Stimulated activated CD4-positive, alpha-beta T cell treated with anti-CD3 and anti-CD28 coated beads, Interleukin-4, amount 100 ng/mL, for 4 hours (primary cell): ENCODE measurements around the gene CLCN7.
"Not testable (repeated sequence)": the region's sequence is repeated elsewhere in the genome, so short reads cannot be mapped to it uniquely, and the experiment has no call there.

Source experiments
- DNase-seq, 2 experiments: peaks; one replicate each; pipeline ENCODE4 v3.0.0-alpha.2; 2020

CLCN7 gene

GRCh38 chr16:1443980-1444729, 30.7 kb downstream of the CLCN7 start, which contains the start of gene CCDC154:
Gene CCDC154, minus strand, starts transcription at chr16:1444556. Its CDS starts 234 bp downstream, at chr16:1444322.
- DNase-seq: no peak

DNA sequence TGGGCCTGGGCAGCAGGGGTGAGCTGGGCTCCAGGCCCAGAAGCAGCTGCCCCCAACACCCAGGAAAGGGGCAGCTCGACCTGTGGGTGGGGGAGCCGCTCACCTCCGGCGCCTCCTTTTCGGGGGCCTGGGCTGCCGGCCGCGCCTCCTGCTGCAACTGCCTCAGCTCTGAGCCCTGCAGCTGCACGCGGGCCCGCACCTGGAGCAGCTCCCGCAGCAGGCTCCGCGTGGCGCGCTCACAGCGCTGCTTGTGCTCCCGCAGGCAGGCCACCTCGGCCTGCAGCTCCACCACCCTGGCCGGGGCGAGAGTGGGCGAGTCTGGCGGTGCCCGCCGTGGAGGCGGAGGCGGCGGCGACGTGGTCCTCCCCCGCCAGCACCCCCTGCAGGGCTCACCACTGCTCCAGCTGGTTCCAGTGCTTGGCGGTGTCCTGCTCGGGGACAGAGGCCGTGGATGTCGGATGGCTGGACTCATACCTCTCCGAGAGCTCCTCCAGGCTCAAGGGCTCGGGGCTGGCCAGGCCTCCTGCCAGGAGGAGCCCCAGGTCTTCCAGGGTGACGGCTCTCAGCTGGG, 31.3 kb downstream of the CLCN7 start:
- DNase-seq: no peak

GRCh38 chr16:1442697-1443096, 32.1 kb downstream of the CLCN7 start:
- DNase-seq: no peak

GRCh38 chr16:1441391-1441829, 33.4 kb downstream of the CLCN7 start:
- no peak for DNase-seq

DNA sequence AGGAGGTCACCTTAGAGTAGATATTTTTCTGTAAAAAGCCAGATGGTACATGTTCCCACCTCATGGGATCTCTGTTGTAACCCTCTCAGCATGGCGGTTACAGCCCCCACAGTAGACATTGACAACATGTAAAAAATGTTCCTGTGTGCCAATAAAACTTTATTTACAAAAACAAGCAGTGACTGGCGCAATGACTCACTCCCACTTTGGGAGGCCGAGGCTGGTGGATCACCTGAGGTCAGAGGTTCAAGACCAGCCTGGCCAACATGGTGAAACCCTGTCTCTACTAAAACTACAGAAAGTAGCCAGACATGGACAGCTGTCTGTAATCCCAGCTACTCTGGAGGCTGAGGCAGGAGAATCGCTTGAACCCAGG, 35.1 kb downstream of the CLCN7 start:
- DNase-seq: not testable (repeated sequence)

DNA sequence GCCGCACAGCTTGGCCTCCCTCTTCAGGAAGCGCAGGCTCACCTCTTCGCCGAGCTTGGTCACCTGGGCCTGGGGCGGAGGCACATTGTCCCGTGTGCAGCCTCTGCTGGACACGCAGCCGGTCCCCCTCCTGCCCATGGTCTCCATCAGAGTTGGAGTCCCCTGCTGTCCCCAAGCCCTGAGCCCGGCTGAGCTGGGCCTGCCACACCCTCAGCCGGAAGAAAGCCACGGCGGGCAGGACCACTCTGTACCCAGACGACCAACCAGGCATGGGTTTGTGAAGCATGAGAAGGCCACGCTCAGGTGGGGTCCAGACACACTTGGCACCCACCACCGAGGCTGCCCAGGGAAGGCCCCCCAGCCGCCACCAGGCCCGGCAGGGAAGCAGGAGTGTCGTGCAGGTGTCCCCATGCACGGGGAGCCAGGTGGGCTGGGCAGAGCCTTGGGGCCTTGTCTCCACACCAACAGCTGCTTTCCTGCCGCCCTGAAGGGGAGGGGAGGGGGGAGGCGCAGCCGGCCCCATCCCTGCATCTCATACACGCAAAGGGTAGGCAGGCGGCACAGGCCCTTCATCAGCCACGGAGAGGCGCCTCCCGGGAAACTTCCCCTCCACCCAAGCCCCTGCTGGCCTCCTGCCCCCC, 35.6 kb downstream of the CLCN7 start:
- DNase-seq: no peak

GRCh38 chr16:1438229-1439057, 36.4 kb downstream of the CLCN7 start:
- no peak for DNase-seq

DNA sequence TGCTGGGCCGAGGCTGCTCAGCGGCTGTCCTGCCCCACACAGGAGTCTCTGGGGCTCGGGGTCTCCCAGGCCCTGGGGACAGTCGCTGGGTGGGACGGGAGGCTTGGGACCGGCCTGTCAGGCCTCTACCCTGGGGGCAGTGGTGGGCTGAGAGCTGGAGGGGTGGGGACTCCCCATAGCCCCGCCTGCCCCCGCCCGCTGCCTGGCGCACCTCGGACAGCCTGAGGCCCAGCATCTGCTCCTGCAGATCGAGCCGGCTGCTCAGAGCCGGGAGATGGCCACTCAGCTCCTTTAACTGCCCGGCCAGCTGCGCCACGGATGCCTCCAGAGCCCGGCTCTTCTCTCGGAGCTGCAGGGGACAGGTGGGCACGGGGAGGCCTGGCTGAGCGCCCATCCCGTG, 37.2 kb downstream of the CLCN7 start:
- no peak for DNase-seq

DNA sequence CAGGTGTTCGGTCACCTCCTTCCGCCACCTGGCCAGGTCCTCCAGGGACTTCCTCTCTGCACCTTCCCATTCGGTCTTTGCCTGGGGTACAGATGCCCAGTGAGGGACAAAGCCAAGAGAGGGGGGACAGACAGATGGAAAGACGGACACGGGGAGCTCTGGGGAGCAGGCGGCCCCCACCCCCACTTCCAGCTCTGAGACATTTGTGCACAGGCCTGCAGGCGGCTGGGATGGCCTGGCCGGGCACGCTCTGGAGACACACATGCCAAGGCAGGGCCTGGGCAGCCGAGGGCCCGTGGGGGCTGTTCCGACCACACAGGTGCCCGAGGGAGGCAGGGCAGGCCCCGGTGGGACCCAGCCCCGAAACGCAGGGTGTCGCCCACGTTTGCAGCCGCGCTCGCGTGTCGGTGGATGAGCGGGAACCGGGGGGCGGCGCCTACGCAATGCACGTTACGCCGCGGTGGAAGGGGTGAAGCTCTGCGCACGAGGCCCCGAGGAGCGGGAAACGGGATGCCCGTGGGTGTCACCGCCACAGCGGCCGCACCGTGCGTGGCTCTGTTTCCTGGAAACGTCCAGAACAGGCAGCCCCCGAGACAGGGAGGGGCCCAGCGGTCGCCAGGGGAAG, 38.0 kb downstream of the CLCN7 start:
- DNase-seq: no peak

DNA sequence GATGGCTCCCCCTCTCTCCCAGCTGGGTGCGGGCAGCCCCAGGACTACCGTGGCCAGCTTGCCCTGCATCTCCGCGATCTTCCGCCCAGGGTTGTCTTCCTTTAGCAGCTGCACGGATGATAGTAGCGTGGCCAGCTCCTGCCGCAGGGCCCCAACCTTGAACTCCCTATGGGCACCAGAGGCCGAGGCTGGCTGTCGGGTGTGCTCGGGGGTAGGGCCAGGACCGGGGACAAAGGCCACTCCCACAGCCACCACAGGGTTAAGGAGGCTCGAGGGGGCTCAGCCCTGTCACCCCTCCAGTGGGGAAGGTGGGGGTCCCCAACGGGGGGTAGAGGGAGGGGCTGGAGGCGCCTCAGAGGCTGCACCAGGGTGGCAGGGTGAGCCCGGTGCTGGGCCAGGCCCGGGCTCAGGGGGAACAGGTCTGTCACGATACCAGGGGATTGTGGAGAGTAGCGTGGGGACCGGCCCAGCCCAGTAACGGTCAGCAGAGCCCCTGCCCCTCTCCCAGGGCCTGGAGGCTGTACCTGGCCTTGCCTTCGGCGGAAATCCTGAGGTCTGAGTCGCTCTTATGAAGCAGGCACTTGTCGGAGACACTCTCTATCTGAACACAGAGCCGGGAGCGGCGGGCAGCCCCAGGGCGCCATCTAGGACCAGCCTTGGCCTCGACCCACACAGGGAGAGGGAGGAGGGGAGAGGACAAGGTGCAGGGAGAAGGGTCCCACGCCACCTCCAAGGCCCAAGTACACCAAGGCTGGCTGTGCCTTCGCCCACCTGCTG, 38.7 kb downstream of the CLCN7 start:
- DNase-seq: no peak

DNA sequence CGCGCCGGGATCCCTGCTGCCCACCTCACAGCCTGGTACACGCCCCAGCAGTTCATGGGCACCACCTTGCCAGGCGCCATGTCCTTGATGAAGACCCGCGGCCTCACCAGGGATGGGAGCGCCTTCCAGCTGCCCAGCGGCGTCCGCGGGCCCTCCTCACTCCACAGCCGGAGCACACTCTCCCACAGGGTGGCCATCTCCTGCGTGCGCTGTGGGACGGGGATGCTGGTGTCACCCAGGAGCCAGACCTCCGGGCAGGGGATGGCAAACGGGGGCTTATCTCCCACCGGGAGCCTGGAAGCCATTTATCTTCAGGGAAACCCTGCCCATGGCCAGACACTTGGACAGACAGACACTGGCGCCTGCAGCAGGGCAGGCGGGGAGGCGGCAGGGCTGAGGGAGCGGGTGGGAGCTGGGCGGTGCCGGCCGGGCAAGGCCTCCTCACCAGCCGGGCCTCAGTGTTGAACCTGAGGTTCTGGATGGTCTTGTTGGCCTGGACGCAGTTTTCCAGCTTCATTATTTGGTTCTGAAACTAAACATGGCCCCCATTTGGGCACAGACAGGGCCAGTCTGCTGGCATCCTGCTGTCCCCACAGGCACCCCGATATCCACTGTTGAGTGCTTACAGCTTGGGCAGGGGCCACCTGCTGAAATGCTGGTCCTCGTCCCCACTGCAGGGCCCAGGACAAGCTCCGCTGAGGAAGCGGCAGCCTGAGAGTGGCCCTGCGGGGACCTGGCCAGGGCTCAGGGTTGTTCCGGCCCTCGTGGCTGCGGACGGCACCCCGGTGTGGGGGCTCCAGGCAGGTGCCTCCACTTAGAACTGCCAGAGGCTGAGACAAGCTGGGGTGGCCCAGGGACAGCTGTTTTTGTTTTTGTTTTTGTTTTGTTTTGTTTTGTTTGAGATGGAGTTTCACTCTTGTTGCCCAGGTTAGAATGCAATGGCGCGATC, 39.9 kb downstream of the CLCN7 start:
- no peak for DNase-seq

- DNase-seq: no peak
These were observed 41.1 kb downstream of the CLCN7 start for GRCh38 chr16:1433756-1434155.

- no peak for DNase-seq
These were observed 41.6 kb downstream of the CLCN7 start for GRCh38 chr16:1433263-1433560.

GRCh38 chr16:1432388-1433262, 42.2 kb downstream of the CLCN7 start:
- no peak for DNase-seq

DNA sequence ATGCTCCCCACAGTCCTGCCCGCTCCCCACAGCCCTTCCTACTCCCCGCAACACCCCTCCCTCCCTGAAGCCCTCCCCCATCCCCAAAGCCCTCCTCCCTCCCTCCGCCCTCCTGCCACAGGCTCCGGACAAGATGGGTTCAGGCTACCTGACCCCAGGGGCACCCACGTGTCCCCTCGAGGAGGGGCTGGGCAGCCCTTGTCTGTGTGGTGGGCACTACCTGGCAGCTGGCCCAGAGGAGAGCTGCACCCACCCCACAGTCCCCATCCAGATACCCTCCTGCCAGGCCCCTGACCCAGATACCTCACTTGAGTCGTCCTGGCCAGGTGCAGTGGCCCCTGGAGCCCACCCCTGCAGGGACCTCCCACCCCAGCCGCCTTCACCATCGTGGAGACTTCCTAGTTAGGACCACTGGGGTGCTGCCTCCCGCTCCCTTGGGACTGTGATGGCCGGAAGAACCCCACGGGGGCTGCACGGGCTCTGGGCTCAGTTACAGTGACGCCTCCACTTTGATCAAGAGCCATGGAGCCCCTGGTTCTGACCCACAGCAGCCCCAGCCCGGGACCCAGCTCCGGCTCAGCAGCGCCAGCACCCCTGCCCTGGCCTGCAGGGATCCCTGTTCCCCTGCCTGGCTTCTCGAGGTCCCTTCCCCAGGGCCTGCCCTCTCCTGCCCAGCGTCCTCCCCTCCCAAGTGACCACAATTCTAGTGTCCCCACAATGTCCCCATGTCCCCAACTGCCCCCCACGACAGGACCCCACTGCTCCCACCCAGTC, 43.1 kb downstream of the CLCN7 start:
- DNase-seq: no peak

- DNase-seq: no peak
These were observed 43.9 kb downstream of the CLCN7 start, which contains the start of gene PERCC1 for GRCh38 chr16:1430759-1431496. Gene PERCC1, plus strand, starts transcription at chr16:1431078. Its CDS starts 1,516 bp downstream, at chr16:1432594.

DNA sequence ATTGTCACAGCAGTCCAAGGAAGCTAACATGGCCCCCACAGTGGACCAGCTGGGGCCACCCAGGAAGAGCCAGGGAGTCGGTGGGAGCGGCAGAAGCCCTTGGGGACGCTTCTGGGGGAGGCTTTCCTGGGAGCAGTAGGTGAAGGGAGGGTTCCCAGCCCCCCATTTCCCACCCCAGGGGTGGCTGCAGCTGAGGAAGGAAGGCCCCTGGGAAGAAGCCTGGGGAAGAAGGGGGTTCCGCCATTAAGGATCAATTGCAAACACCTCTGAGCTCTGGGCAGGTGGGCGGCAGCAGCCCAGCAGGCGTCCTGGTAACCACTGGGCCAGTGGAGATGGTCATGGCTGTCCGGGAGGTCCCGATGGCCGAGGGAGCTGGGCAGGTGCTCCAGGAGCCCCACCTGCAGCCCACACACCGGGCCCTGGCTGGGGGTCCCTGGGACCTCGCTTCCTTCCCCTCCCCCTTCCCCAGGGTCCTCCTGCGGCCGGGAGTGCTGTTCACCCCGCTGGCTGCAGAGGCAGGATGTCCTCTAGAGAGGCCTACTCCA, 44.5 kb downstream of the CLCN7 start:
- no peak for DNase-seq

- no peak for DNase-seq
These were observed 45.2 kb downstream of the CLCN7 start for GRCh38 chr16:1429631-1430030.
